Activated B cell treated with CpG ODN at 0.5 μM for 24 hours (primary cell): Measurements from ENCODE around the gene RAC2. TPM values are rescaled to one million over a fixed set of nuclear protein-coding genes. Genes with fewer than 3 reads are reported as not detected.

Experiments used
- ATAC-seq: fragments of 200-7000 bp; cut with Tn5 transposase; one replicate; pipeline ENCODE4 v1.10.0; 2021; ENCODE audit warnings: low read depth, mild to moderate bottlenecking, moderate library complexity
- CTCF ChIA-PET: fragments of 350-600 bp; sonication (Branson Sonifier 250); formaldehyde crosslinking; loops from one replicate; lab custom pipeline; 2021; ENCODE audit warnings: antibody characterized with exemption; lab: Charles Lee
- POLR2A ChIA-PET: fragments of 350-600 bp; sonication (Branson Sonifier 250); formaldehyde crosslinking; loops from one replicate; lab custom pipeline; 2021; ENCODE audit warnings: antibody characterized with exemption; lab: Charles Lee
- DNase-seq: peaks from one replicate; pipeline ENCODE4 v3.0.0; 2022
- H3K27ac Mint-ChIP-seq: one replicate; pipeline ENCODE4 v1.8.0; 2020; ENCODE audit warnings: mixed read lengths
- H3K27me3 Mint-ChIP-seq: one replicate; pipeline ENCODE4 v1.8.0; 2021; ENCODE audit warnings: mixed read lengths
- H3K36me3 Mint-ChIP-seq: one replicate; pipeline ENCODE4 v1.8.0; 2021; ENCODE audit warnings: low read depth, mixed read lengths
- H3K4me1 Mint-ChIP-seq: one replicate; pipeline ENCODE4 v1.8.0; 2021; ENCODE audit warnings: mixed read lengths
- H3K4me3 Mint-ChIP-seq: one replicate; pipeline ENCODE4 v1.8.0; 2020; ENCODE audit warnings: mild to moderate bottlenecking, mixed read lengths
- H3K9me3 Mint-ChIP-seq: one replicate; pipeline ENCODE4 v1.8.0; 2020; ENCODE audit warnings: mixed read lengths
- intact Hi-C: fragments of 100-400 bp; cut with micrococcal nuclease; formaldehyde crosslinking; loops from one replicate; pipeline ENCODE4 v1.15.1; 2024
- total RNA-seq: library from RNA; stranded (reverse); gene quantifications from 2 replicates; pipeline ENCODE4 v1.2.3, GENCODE V29; 2022
- TF ChIP-seq, protein P1 (sequence below): fragments of 200-600 bp; IDR thresholded peaks from one replicate; pipeline ENCODE4 v1.8.0; 2022; ENCODE audit warnings: antibody characterized with exemption, mild to moderate bottlenecking

Gene RAC2
- total RNA-seq, 1 donor from 2014 or later = 557 TPM

DNA sequence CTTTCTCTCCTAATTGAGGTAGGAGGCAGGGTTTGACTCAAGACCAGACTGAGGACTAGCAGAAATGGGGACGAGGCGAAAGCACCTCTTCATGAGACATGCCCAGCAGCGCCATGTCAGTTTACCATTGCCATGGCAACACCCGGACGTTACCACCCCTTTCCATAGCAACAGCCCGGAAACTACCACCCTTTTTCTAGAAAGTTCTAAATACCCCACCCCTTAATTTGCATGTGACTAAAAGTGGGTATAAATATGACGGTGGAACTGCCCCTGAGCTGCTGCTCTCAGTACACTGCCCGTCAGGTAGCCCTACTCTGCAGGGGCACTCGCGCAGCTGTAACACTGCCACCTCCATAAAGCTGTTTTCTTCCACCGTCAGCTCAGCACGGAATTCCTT lies 5.9 kb upstream of the RAC2 start:
- POLR2A ChIA-PET = interaction anchor here (1.5 kb wide), 1 partner anchor 10 kb away, joined by 3 read pairs; no protein-coding TSS in a partner anchor
- TF ChIP-seq, protein P1, sequence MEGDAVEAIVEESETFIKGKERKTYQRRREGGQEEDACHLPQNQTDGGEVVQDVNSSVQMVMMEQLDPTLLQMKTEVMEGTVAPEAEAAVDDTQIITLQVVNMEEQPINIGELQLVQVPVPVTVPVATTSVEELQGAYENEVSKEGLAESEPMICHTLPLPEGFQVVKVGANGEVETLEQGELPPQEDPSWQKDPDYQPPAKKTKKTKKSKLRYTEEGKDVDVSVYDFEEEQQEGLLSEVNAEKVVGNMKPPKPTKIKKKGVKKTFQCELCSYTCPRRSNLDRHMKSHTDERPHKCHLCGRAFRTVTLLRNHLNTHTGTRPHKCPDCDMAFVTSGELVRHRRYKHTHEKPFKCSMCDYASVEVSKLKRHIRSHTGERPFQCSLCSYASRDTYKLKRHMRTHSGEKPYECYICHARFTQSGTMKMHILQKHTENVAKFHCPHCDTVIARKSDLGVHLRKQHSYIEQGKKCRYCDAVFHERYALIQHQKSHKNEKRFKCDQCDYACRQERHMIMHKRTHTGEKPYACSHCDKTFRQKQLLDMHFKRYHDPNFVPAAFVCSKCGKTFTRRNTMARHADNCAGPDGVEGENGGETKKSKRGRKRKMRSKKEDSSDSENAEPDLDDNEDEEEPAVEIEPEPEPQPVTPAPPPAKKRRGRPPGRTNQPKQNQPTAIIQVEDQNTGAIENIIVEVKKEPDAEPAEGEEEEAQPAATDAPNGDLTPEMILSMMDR = no peak
- H3K36me3 Mint-ChIP-seq = no peaks in the 10 kb centered on the region
- H3K27me3 Mint-ChIP-seq = no peaks in the 10 kb centered on the region
- H3K27ac Mint-ChIP-seq = no peak overlapping the region
- DNase-seq = no peak
- intact Hi-C loops = no loop called here
- H3K9me3 Mint-ChIP-seq = no peaks in the 10 kb centered on the region
- no peak for ATAC-seq
- no peak overlapping the region for H3K4me3 Mint-ChIP-seq
- CTCF ChIA-PET = interaction anchor here (4.8 kb wide), 1 partner anchor 10 kb away, joined by 41 read pairs; no protein-coding TSS in a partner anchor
- H3K4me1 Mint-ChIP-seq = peaks cover 34% of the 10 kb centered on the region

DNA sequence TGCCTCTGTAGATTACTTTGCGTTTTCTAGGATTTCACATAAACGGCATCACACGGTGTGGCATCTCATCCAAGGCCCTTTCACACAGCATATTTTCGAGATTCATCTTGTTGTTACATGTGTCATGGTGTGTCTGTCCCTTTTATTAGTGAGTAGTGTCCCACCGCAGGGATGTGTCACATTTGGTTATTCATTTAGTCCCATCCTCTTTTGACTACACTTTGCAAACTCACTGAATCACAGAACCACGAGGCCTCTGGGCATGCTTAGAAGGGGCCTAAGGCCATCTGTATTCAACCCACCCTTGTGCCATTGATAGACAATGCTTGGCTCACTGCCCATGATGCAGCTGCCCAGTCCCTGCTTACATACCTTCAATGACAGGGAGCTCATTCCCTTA lies 4.2 kb upstream of the RAC2 start:
- DNase-seq = no peak
- POLR2A ChIA-PET = interaction anchor here (0.6 to 2.5 kb wide), 2 partner anchors 18 to 382 kb away, joined by 3 to 11 read pairs; no protein-coding TSS in a partner anchor
- Mint-ChIP-seq H3K9me3 (no peaks in the 10 kb centered on the region), H3K4me3 (peak overlapping the region; percentile 61), H3K27ac (peak overlapping the region; percentile 78), H3K27me3 (no peaks in the 10 kb centered on the region), H3K36me3 (peaks cover 9% of the 10 kb centered on the region), H3K4me1 (peaks cover 47% of the 10 kb centered on the region)
- no peak for ATAC-seq
- CTCF ChIA-PET = interaction anchor here (1.0 to 4.8 kb wide), 2 partner anchors 12 to 33 kb away, joined by 3 to 41 read pairs; no protein-coding TSS in a partner anchor
- intact Hi-C loops = no loop called here
- TF ChIP-seq, protein P1 = no peak

DNA sequence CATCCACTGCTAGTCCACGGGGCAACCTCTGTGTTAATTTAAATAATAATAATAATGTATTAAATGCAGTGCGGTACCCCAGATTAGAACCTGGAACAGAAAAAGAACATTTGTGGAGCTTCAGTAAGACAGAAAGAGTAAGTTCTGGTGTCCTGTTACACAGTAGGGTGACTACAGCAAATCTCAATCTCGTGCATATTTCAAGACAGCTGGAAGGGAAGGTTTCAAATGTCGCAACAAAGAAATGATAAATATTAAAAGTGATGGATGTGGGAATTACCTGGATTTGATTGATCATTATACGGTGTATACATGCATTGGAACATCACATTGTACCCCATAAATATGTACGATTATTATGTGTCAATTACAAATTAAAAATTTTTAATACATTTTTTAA lies 1.7 kb upstream of the RAC2 start:
- no peaks in the 10 kb centered on the region for H3K9me3 Mint-ChIP-seq
- POLR2A ChIA-PET = interaction anchor here (1.0 to 9.9 kb wide), 14 partner anchors 8 to 717 kb away, joined by 3 to 304 read pairs (median 13); partner anchors contain the start of genes CYTH4, EIF3D, GGA1 and IFT27
- TF ChIP-seq, protein P1 = no peak
- peaks cover 67% of the 10 kb centered on the region for H3K4me1 Mint-ChIP-seq
- H3K27ac Mint-ChIP-seq = peak overlapping the region; percentile 90
- no peak for DNase-seq
- CTCF ChIA-PET = interaction anchor here (1.2 to 8.8 kb wide), 4 partner anchors 14 to 27 kb away, joined by 4 to 139 read pairs (median 38); no protein-coding TSS in a partner anchor
- ATAC-seq = no peak
- no peaks in the 10 kb centered on the region for H3K27me3 Mint-ChIP-seq
- peaks cover 25% of the 10 kb centered on the region for H3K36me3 Mint-ChIP-seq
- intact Hi-C loops = loop anchor here (2.0 kb wide), 1 partner anchor 39 kb away; no protein-coding TSS in a partner anchor
- H3K4me3 Mint-ChIP-seq = no peak overlapping the region

DNA sequence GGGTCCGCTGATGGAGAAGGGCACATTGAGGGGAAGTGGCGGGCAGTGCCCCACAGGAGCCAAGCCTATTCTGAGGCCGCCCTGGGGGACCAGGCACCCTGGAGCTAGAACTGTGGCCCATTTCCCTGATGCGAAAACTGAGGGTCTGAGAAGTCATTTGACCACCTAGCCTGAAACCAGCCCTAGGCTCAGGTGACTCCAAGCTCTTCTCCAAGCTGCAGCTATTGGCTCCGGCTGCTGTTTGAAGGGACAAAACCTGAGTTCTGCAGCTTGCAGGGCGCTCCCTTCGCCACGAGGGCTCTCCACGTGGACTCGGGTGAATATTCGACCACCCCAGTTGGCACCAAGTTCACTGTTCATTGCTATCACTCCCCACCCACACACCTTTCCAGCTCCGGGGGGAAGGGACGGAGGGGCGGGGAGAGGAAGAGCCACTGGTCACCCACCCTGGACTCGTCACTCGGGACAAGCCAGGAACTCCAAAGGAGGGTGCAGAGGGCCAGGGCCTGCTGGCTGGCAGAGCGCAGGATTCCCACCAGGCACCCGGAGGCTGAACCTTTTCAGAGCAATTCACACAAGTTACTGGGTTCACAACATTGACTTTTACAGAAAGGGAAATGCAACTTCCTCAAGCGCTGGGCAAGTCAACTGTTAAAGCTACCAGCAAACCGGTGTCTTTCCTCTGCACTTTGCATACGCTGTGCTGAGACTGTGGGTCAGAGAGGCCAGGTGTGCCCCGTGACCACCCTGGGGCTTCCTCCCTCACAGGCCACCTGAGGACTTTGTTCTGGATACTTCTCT lies 1.1 kb upstream of the RAC2 start:
- intact Hi-C loops = loop anchor here (1.0 to 2.0 kb wide), 4 partner anchors 15 to 123 kb away; no protein-coding TSS in a partner anchor
- Mint-ChIP-seq H3K4me3 (peak overlapping the region; percentile 97), H3K27me3 (no peaks in the 10 kb centered on the region), H3K9me3 (no peaks in the 10 kb centered on the region), H3K4me1 (peaks cover 70% of the 10 kb centered on the region), H3K27ac (peak overlapping the region; percentile 90), H3K36me3 (peaks cover 31% of the 10 kb centered on the region)
- POLR2A ChIA-PET = interaction anchor here (0.7 to 9.9 kb wide), 17 partner anchors 8 to 716 kb away, joined by 3 to 304 read pairs (median 8); partner anchors contain the start of genes CYTH4, EIF3D, GGA1 and IFT27
- ATAC-seq = peak; percentile 18
- CTCF ChIA-PET = interaction anchor here (0.8 to 8.8 kb wide), 12 partner anchors 11 to 69 kb away, joined by 3 to 139 read pairs (median 6); no protein-coding TSS in a partner anchor
- TF ChIP-seq, protein P1 = no peak
- no peak for DNase-seq
